MCF 10A (cell line): ENCODE measurements around the gene B4GALT7. TPM values are rescaled to one million over a fixed set of nuclear protein-coding genes. Genes with fewer than 3 reads are reported as not detected.

Experiments used
- BruUV-seq: library from RNA; stranded (reverse); fragments of 400-500 nt; replicated peaks from 2 replicates; lab custom pipeline; 2021; lab: Mats Ljungman, UMichigan
- CTCF ChIA-PET: fragments of 300-600 bp; sonication (Branson Sonifier 250); formaldehyde crosslinking; extraction: SDS; loops from one replicate; lab custom pipeline; 2021; ENCODE audit warnings: antibody characterized with exemption, inconsistent platforms; lab: Yijun Ruan, JAX
- POLR2A ChIA-PET: fragments of 300-600, 350-650 bp; sonication (Branson Sonifier 250); formaldehyde crosslinking; extraction: SDS; loops from one replicate; lab custom pipeline; 2020; ENCODE audit warnings: antibody characterized with exemption, inconsistent platforms; lab: Yijun Ruan, JAX
- DNase-seq: peaks from one replicate; pipeline ENCODE4 v3.0.0-alpha.2; 2018; ENCODE audit not compliant: unreplicated experiment
- H3K27ac Mint-ChIP-seq: one replicate; pipeline ENCODE4 v1.8.0; 2022; ENCODE audit warnings: mild to moderate bottlenecking, low read depth, mixed read lengths; ENCODE audit not compliant: unreplicated experiment
- H3K27me3 Mint-ChIP-seq: one replicate; pipeline ENCODE4 v1.8.0; 2022; ENCODE audit warnings: mixed read lengths; ENCODE audit not compliant: insufficient read depth, unreplicated experiment
- H3K36me3 Mint-ChIP-seq: one replicate; pipeline ENCODE4 v1.8.0; 2022; ENCODE audit warnings: mild to moderate bottlenecking, moderate library complexity, mixed read lengths; ENCODE audit not compliant: insufficient read depth, unreplicated experiment
- H3K4me1 Mint-ChIP-seq: one replicate; pipeline ENCODE4 v1.8.0; 2022; ENCODE audit warnings: mixed read lengths; ENCODE audit not compliant: insufficient read depth, unreplicated experiment
- H3K4me3 Mint-ChIP-seq: one replicate; pipeline ENCODE4 v1.8.0; 2022; ENCODE audit warnings: mild to moderate bottlenecking, moderate library complexity, mixed read lengths; ENCODE audit not compliant: unreplicated experiment
- H3K9me3 Mint-ChIP-seq: one replicate; pipeline ENCODE4 v1.8.0; 2022; ENCODE audit warnings: mixed read lengths; ENCODE audit not compliant: unreplicated experiment
- CTCF ChIP-seq: fragments of 200-600 bp; IDR thresholded peaks from one replicate; pipeline ENCODE4 v1.8.0; 2022; ENCODE audit warnings: antibody characterized with exemption, mild to moderate bottlenecking; ENCODE audit not compliant: unreplicated experiment
- intact Hi-C: fragments of 100-400 bp; cut with micrococcal nuclease; formaldehyde crosslinking; loops from 2 replicates; pipeline ENCODE4 v1.14.1; 2022
- total RNA-seq: library from RNA; stranded (reverse); gene quantifications from 2 replicates; pipeline ENCODE4 v1.2.3, GENCODE V29; 2022

Gene B4GALT7
- total RNA-seq, 1 experiment from 2014 or later: 38.8 TPM

- H3K4me3 Mint-ChIP-seq: peak overlapping the region; percentile 85
- BruUV-seq: no TSS peak
- POLR2A ChIA-PET: interaction anchor here (0.6 to 4.3 kb wide), 16 partner anchors 9 to 299 kb away, joined by 3 to 36 read pairs (median 4); partner anchors contain the start of genes FAM193B, PDLIM7 and TMED9
- peaks cover 22% of the 10 kb centered on the region for H3K36me3 Mint-ChIP-seq
- DNase-seq: no peak
- H3K9me3 Mint-ChIP-seq: no peaks in the 10 kb centered on the region
- H3K27ac Mint-ChIP-seq: peak overlapping the region; percentile 93
- H3K4me1 Mint-ChIP-seq: peaks cover 35% of the 10 kb centered on the region
- TF ChIP-seq CTCF: no peak
- no peaks in the 10 kb centered on the region for H3K27me3 Mint-ChIP-seq
- intact Hi-C loops: loop anchor here (2.0 to 10.0 kb wide), 2 partner anchors 40 to 564 kb away; no protein-coding TSS in a partner anchor
- CTCF ChIA-PET: interaction anchor here (0.6 to 2.0 kb wide), 9 partner anchors 8 to 1172 kb away, joined by 3 to 7 read pairs (median 3); partner anchors contain the start of gene SLC34A1
Measured at GRCh38 chr5:177600508-177601018, 631 bp downstream of the B4GALT7 start.

- no peaks in the 10 kb centered on the region for H3K9me3 Mint-ChIP-seq
- H3K36me3 Mint-ChIP-seq: peaks cover 21% of the 10 kb centered on the region
- TF ChIP-seq CTCF: no peak
- peak overlapping the region; percentile 93 for H3K27ac Mint-ChIP-seq
- intact Hi-C loops: loop anchor here (2.0 to 10.0 kb wide), 2 partner anchors 40 to 564 kb away; no protein-coding TSS in a partner anchor
- POLR2A ChIA-PET: interaction anchor here (0.6 to 4.3 kb wide), 12 partner anchors 9 to 249 kb away, joined by 3 to 36 read pairs (median 4); partner anchors contain the start of gene TMED9
- peaks cover 35% of the 10 kb centered on the region for H3K4me1 Mint-ChIP-seq
- CTCF ChIA-PET: interaction anchor here (0.6 to 2.0 kb wide), 10 partner anchors 9 to 1172 kb away, joined by 3 to 7 read pairs (median 4); partner anchors contain the start of gene SLC34A1
- H3K27me3 Mint-ChIP-seq: no peaks in the 10 kb centered on the region
- TSS peak; percentile 36 for BruUV-seq
- peak overlapping the region; percentile 85 for H3K4me3 Mint-ChIP-seq
- no peak for DNase-seq
Measured at GRCh38 chr5:177601126-177601525, 1.2 kb downstream of the B4GALT7 start.

GRCh38 chr5:177601577-177602457 is 1.9 kb downstream of the B4GALT7 start:
- ChIA-PET CTCF (interaction anchor here (0.6 to 1.6 kb wide), 7 partner anchors 9 to 197 kb away, joined by 3 to 4 read pairs (median 3); no protein-coding TSS in a partner anchor), POLR2A (interaction anchor here (0.7 to 4.3 kb wide), 7 partner anchors 9 to 250 kb away, joined by 3 to 29 read pairs (median 4); no protein-coding TSS in a partner anchor)
- Mint-ChIP-seq H3K27me3 (no peaks in the 10 kb centered on the region), H3K9me3 (no peaks in the 10 kb centered on the region), H3K4me1 (peaks cover 35% of the 10 kb centered on the region), H3K36me3 (peaks cover 21% of the 10 kb centered on the region), H3K4me3 (peak overlapping the region; percentile 85), H3K27ac (peak overlapping the region; percentile 93)
- no TSS peak for BruUV-seq
- DNase-seq: no peak
- TF ChIP-seq CTCF: no peak
- intact Hi-C loops: loop anchor here (2.0 to 10.0 kb wide), 2 partner anchors 41 to 563 kb away; no protein-coding TSS in a partner anchor
